WTC11 (cell line): ENCODE data around the gene RND1. TPM values are rescaled to one million over a fixed set of nuclear protein-coding genes. Genes with fewer than 3 reads are reported as not detected.

Experiments used
- ATAC-seq: fragments of 200-7000 bp; cut with Tn5 transposase; 2 replicates; pipeline ENCODE4 v1.10.0; 2021; ENCODE audit warnings: mild to moderate bottlenecking, moderate library complexity
- CTCF ChIA-PET: fragments of 300-600 bp; sonication (Branson Sonifier 250); formaldehyde crosslinking; loops from one replicate; lab custom pipeline; 2021; ENCODE audit warnings: antibody characterized with exemption; lab: Charles Lee
- POLR2A ChIA-PET: fragments of 350-600 bp; sonication (Branson Sonifier 250); formaldehyde crosslinking; loops from one replicate; lab custom pipeline; 2021; ENCODE audit warnings: antibody characterized with exemption; lab: Charles Lee
- DNase-seq: peaks from one replicate; pipeline ENCODE4 v3.0.0; 2021; ENCODE audit warnings: low spot score
- H3K27ac Mint-ChIP-seq: 2 replicates; pipeline ENCODE4 v1.8.0; 2021; ENCODE audit warnings: mixed read lengths
- H3K27me3 Mint-ChIP-seq: 2 replicates; pipeline ENCODE4 v1.8.0; 2021; ENCODE audit warnings: low read depth, mild to moderate bottlenecking, moderate library complexity, mixed read lengths
- H3K36me3 Mint-ChIP-seq: 2 replicates; pipeline ENCODE4 v1.8.0; 2021; ENCODE audit warnings: mixed read lengths
- H3K4me1 Mint-ChIP-seq: 2 replicates; pipeline ENCODE4 v1.8.0; 2022; ENCODE audit warnings: mixed read lengths
- H3K4me3 Mint-ChIP-seq: 2 replicates; pipeline ENCODE4 v1.8.0; 2021; ENCODE audit warnings: mild to moderate bottlenecking, moderate library complexity, mixed read lengths
- H3K9me3 Mint-ChIP-seq: 2 replicates; pipeline ENCODE4 v1.8.0; 2021; ENCODE audit warnings: mixed read lengths
- AFF4 ChIP-seq: sonication (generic); formaldehyde crosslinking; IDR thresholded peaks from 2 replicates; pipeline ENCODE4 v1.8.1; 2023; ENCODE audit warnings: mild to moderate bottlenecking, missing genetic modification reagents, borderline replicate concordance
- ATF2 ChIP-seq: sonication (generic); formaldehyde crosslinking; IDR thresholded peaks from 2 replicates; pipeline ENCODE4 v1.8.1; 2022; ENCODE audit warnings: low read depth, missing genetic modification reagents, borderline replicate concordance
- CBFB ChIP-seq: sonication (generic); formaldehyde crosslinking; IDR thresholded peaks from 2 replicates; pipeline ENCODE4 v1.8.1; 2022; ENCODE audit warnings: mild to moderate bottlenecking, low read depth, missing genetic modification reagents
- CDX4 ChIP-seq: fragments of 250-450 bp; sonication (Bioruptor Pico); IDR thresholded peaks from 2 replicates; pipeline ENCODE4 v1.9.0; 2021; ENCODE audit warnings: moderate library complexity, mild to moderate bottlenecking, inconsistent platforms, borderline replicate concordance
- E2F1 ChIP-seq: sonication (generic); formaldehyde crosslinking; IDR thresholded peaks from 2 replicates; pipeline ENCODE4 v1.8.0; 2022; ENCODE audit warnings: mild to moderate bottlenecking, missing genetic modification reagents
- ELF4 ChIP-seq: sonication (generic); formaldehyde crosslinking; IDR thresholded peaks from 2 replicates; pipeline ENCODE4 v1.8.1; 2022; ENCODE audit warnings: low read depth, mild to moderate bottlenecking, moderate library complexity, missing genetic modification reagents
- ESRRA ChIP-seq: sonication (generic); formaldehyde crosslinking; IDR thresholded peaks from 2 replicates; pipeline ENCODE4 v1.8.1; 2022; ENCODE audit warnings: mild to moderate bottlenecking, missing genetic modification reagents, borderline replicate concordance
- FOXJ3 ChIP-seq: sonication (generic); formaldehyde crosslinking; IDR thresholded peaks from 2 replicates; pipeline ENCODE4 v1.9.0; 2021; ENCODE audit warnings: missing genetic modification reagents, mild to moderate bottlenecking, borderline replicate concordance
- FOXK1 ChIP-seq: sonication (generic); formaldehyde crosslinking; IDR thresholded peaks from 2 replicates; pipeline ENCODE4 v1.8.0; 2022; ENCODE audit warnings: mild to moderate bottlenecking, moderate library complexity, missing genetic modification reagents
- GRHL2 ChIP-seq: fragments of 250-450 bp; sonication (Bioruptor Pico); IDR thresholded peaks from 2 replicates; pipeline ENCODE4 v1.8.0; 2022; ENCODE audit warnings: mild to moderate bottlenecking, moderate library complexity; ENCODE audit not compliant: insufficient replicate concordance, severe bottlenecking
- HMGA2 ChIP-seq: fragments of 250-450 bp; sonication (Bioruptor Pico); IDR thresholded peaks from 2 replicates; pipeline ENCODE4 v1.4.0; 2021; ENCODE audit warnings: mild to moderate bottlenecking, moderate library complexity
- JUN ChIP-seq: sonication (generic); formaldehyde crosslinking; IDR thresholded peaks from 2 replicates; pipeline ENCODE4 v1.8.0; 2023; ENCODE audit warnings: mild to moderate bottlenecking, missing genetic modification reagents
- MXD4 ChIP-seq: fragments of 250-450 bp; sonication (Bioruptor Pico); IDR thresholded peaks from 2 replicates; pipeline ENCODE4 v1.8.0; 2021; ENCODE audit warnings: mild to moderate bottlenecking, moderate library complexity, borderline replicate concordance
- MYBL2 ChIP-seq: sonication (generic); formaldehyde crosslinking; IDR thresholded peaks from 2 replicates; pipeline ENCODE4 v1.8.1; 2023; ENCODE audit warnings: mild to moderate bottlenecking, moderate library complexity, missing genetic modification reagents
- NR1H2 ChIP-seq: sonication (generic); formaldehyde crosslinking; IDR thresholded peaks from 2 replicates; pipeline ENCODE4 v1.9.0; 2021; ENCODE audit warnings: mild to moderate bottlenecking, moderate library complexity, missing genetic modification reagents
- PRRX2 ChIP-seq: fragments of 250-450 bp; sonication (Bioruptor Pico); IDR thresholded peaks from 2 replicates; pipeline ENCODE4 v1.8.0; 2021; ENCODE audit warnings: mild to moderate bottlenecking
- STAT6 ChIP-seq: sonication (generic); formaldehyde crosslinking; conservative IDR thresholded peaks from 2 replicates; pipeline ENCODE4 v1.8.1; 2023; ENCODE audit warnings: mild to moderate bottlenecking, low read depth, missing genetic modification reagents, moderate library complexity
- TEAD1 ChIP-seq: sonication (generic); formaldehyde crosslinking; IDR thresholded peaks from 2 replicates; pipeline ENCODE4 v1.8.0; 2022; ENCODE audit warnings: mild to moderate bottlenecking, missing genetic modification reagents
- USF1 ChIP-seq: sonication (generic); formaldehyde crosslinking; IDR thresholded peaks from 2 replicates; pipeline ENCODE4 v1.8.0; 2022; ENCODE audit warnings: mild to moderate bottlenecking, missing genetic modification reagents
- ZMAT4 ChIP-seq: fragments of 250-450 bp; sonication (Bioruptor Pico); IDR thresholded peaks from 2 replicates; pipeline ENCODE4 v1.9.0; 2021; ENCODE audit warnings: mild to moderate bottlenecking
- ZNF121 ChIP-seq: sonication (generic); formaldehyde crosslinking; IDR thresholded peaks from 2 replicates; pipeline ENCODE4 v1.8.0; 2023; ENCODE audit warnings: missing genetic modification reagents
- ZNF671 ChIP-seq: fragments of 250-450 bp; sonication (Bioruptor Pico); IDR thresholded peaks from 2 replicates; pipeline ENCODE4 v1.8.0; 2021; ENCODE audit warnings: mild to moderate bottlenecking
- ZSCAN18 ChIP-seq: fragments of 250-450 bp; sonication (Bioruptor Pico); IDR thresholded peaks from 2 replicates; pipeline ENCODE4 v2.1.2; 2022; ENCODE audit warnings: mild to moderate bottlenecking, moderate library complexity
- total RNA-seq: library from RNA; stranded (reverse); gene quantifications from 3 replicates; pipeline ENCODE4 v1.2.3, GENCODE V29; 2021

RND1 gene
- total RNA-seq, 1 experiment from 2014 or later = 7.6 TPM

GRCh38 chr12:48899651-48900050, 34.0 kb upstream of the RND1 start:
- no peaks in the 10 kb centered on the region for H3K9me3 Mint-ChIP-seq
- no peak for ATAC-seq
- no peak for DNase-seq
- CTCF ChIA-PET = interaction anchor here (0.8 to 9.4 kb wide), 5 partner anchors 10 to 89 kb away, joined by 3 to 126 read pairs (median 6); no protein-coding TSS in a partner anchor
- H3K27ac Mint-ChIP-seq = no peak overlapping the region
- peaks cover 10% of the 10 kb centered on the region for H3K27me3 Mint-ChIP-seq
- no peaks in the 10 kb centered on the region for H3K36me3 Mint-ChIP-seq
- 0 out of 2 replicates have a peak, but pooled peaks cover 1% of the 10 kb centered on the region for H3K4me1 Mint-ChIP-seq
- TF ChIP-seq MYBL2 (no peak), ZNF671 (no peak), GRHL2 (CRISPR knock-in tag) (no peak), HMGA2 (CRISPR knock-in tag) (no peak), ZMAT4 (no peak), MXD4 (no peak), ESRRA (CRISPR knock-in tag) (no peak), STAT6 (no peak), E2F1 (CRISPR knock-in tag) (no peak), FOXK1 (CRISPR knock-in tag) (no peak)
- TF ChIP-seq, all 79 proteins: peak for 0
- POLR2A ChIA-PET = no interaction called here
- H3K4me3 Mint-ChIP-seq = no peak overlapping the region

- ATAC-seq = no peak
- Mint-ChIP-seq H3K4me1 (peaks cover 7% of the 10 kb centered on the region), H3K27ac (no peak overlapping the region), H3K36me3 (no peaks in the 10 kb centered on the region), H3K4me3 (no peak overlapping the region)
- no peak for DNase-seq
- CTCF ChIA-PET = interaction anchor here (1.2 to 3.1 kb wide), 4 partner anchors 9 to 94 kb away, joined by 3 to 16 read pairs (median 6); a partner anchor contains a TSS
- no peak for TF ChIP-seq ZNF121 (CRISPR knock-in tag)
- TF ChIP-seq FOXJ3 (CRISPR knock-in tag) = no peak
- no peak for TF ChIP-seq ATF2
- TF ChIP-seq USF1 (CRISPR knock-in tag) = no peak
- TF ChIP-seq JUN = no peak
- no peak for TF ChIP-seq PRRX2 (CRISPR knock-in tag)
- no peak for TF ChIP-seq NR1H2 (CRISPR knock-in tag)
- TF ChIP-seq CBFB = no peak
- no peak for TF ChIP-seq TEAD1
- TF ChIP-seq MYBL2 = no peak
- TF ChIP-seq AFF4 = no peak
- no peak for TF ChIP-seq CDX4 (CRISPR knock-in tag)
- no peak for TF ChIP-seq ELF4 (CRISPR knock-in tag)
- no peak for TF ChIP-seq ZSCAN18
- TF ChIP-seq, all 79 proteins: peak for 0
- POLR2A ChIA-PET = no interaction called here
- H3K27me3 Mint-ChIP-seq = peaks cover 34% of the 10 kb centered on the region
- no peaks in the 10 kb centered on the region for H3K9me3 Mint-ChIP-seq
These were observed 28.6 kb upstream of the RND1 start for GRCh38 chr12:48894271-48894670.
